RWPE1 (cell line): ENCODE data around the gene HSPA1B.
"Not testable (repeated sequence)": the region's sequence is repeated elsewhere in the genome, so short reads cannot be mapped to it uniquely, and the experiment has no call there.

Experiments
- CTCF ChIA-PET: fragments of 350-600 bp; sonication (Branson Sonifier 250); formaldehyde crosslinking; extraction: SDS; loops from one replicate; lab custom pipeline; 2021; lab: Yijun Ruan, JAX
- POLR2A ChIA-PET: fragments of 400-600 bp; formaldehyde crosslinking; extraction: SDS; loops from one replicate; lab custom pipeline; 2020; ENCODE audit warnings: antibody characterized with exemption; ENCODE audit not compliant: low non-redundant PET; lab: Yijun Ruan, JAX
- DNase-seq: peaks from one replicate; pipeline ENCODE4 v3.0.0; 2012; ENCODE audit warnings: low spot score
- H3K27ac ChIP-seq: fragments of 450-650 bp; 2 replicates; pipeline ENCODE4 v1.5.1; 2017
- CTCF ChIP-seq: fragments of 450-650 bp; conservative IDR thresholded peaks from 2 replicates; pipeline ENCODE4 v1.5.1; 2017; ENCODE audit warnings: low read depth, mild to moderate bottlenecking

The HSPA1B gene

GRCh38 chr6:31865205-31866118 is 37.9 kb downstream of the HSPA1B start:
- ChIA-PET POLR2A (no interaction called here), CTCF (no interaction called here)
- 0 out of 2 replicates have a peak overlapping the region, but pooled peaks have one; percentile 85 for H3K27ac ChIP-seq
- no peak for TF ChIP-seq CTCF
- DNase-seq: no peak

- CTCF ChIA-PET: interaction anchor here (0.6 to 1.0 kb wide), 3 partner anchors 77 to 472 kb away, joined by 3 read pairs; no protein-coding TSS in a partner anchor
- POLR2A ChIA-PET, DNase-seq, H3K27ac ChIP-seq: not testable (repeated sequence)
Observed at GRCh38 chr6:31868658-31868971, 41.1 kb downstream of the HSPA1B start.

- ChIA-PET POLR2A (no interaction called here), CTCF (no interaction called here)
Observed at GRCh38 chr6:31869343-31869742, 41.8 kb downstream of the HSPA1B start.

GRCh38 chr6:31870385-31870921 is 42.9 kb downstream of the HSPA1B start:
- H3K27ac ChIP-seq: no peak overlapping the region
- no peak for TF ChIP-seq CTCF
- DNase-seq: no peak
- ChIA-PET CTCF (interaction anchor here (0.7 kb wide), 1 partner anchor 177 kb away, joined by 5 read pairs; no protein-coding TSS in a partner anchor), POLR2A (no interaction called here)

More at GRCh38 chr6:31869343-31869742, 41.8 kb downstream of the HSPA1B start:
- no peak for TF ChIP-seq CTCF
- no peak for DNase-seq
- no peak overlapping the region for H3K27ac ChIP-seq

GRCh38 chr6:31871046-31871659 is 43.6 kb downstream of the HSPA1B start:
- TF ChIP-seq CTCF: no peak
- no peak for DNase-seq
- H3K27ac ChIP-seq: no peak overlapping the region
- CTCF ChIA-PET: interaction anchor here (0.7 kb wide), 1 partner anchor 177 kb away, joined by 5 read pairs; no protein-coding TSS in a partner anchor
- POLR2A ChIA-PET: no interaction called here

- CTCF ChIA-PET: no interaction called here
- no peak overlapping the region for H3K27ac ChIP-seq
- POLR2A ChIA-PET: no interaction called here
Observed at GRCh38 chr6:31874084-31874670, 46.6 kb downstream of the HSPA1B start.

More at GRCh38 chr6:31874084-31874670, 46.6 kb downstream of the HSPA1B start:
- no peak for TF ChIP-seq CTCF
- no peak for DNase-seq
